Esophagus squamous epithelium (tissue), 5 donors: ENCODE results near the gene EYS. TPM values are rescaled to one million over a fixed set of nuclear protein-coding genes. Genes with fewer than 3 reads are reported as not detected.
"Not testable (repeated sequence)": the region's sequence is repeated elsewhere in the genome, so short reads cannot be mapped to it uniquely, and the experiment has no call there.

Experiments used
- DNase-seq: peaks from one replicate; lab custom pipeline; 2025; lab: John Stamatoyannopoulos, UW
- H3K27ac ChIP-seq, 4 donors: fragments of 200-600 bp; sonication (generic); one replicate each; pipeline ENCODE4 v1.5.1; 2016 to 2019; ENCODE audit warnings: mild to moderate bottlenecking in 1 of 4
- H3K27me3 ChIP-seq, 4 donors: fragments of 200-600 bp; sonication (generic); 1 replicate in 3 of 4; 2 replicates in 1 of 4; pipeline versions ENCODE4 v1.5.1 to v1.6.0; 2017 to 2021; ENCODE audit warnings: antibody characterized with exemption in 1 of 4
- H3K36me3 ChIP-seq, 3 donors: fragments of 200-600 bp; sonication (generic); one replicate each; pipeline ENCODE4 v1.5.1; 2016 to 2019
- H3K4me1 ChIP-seq, 3 donors: fragments of 200-600 bp; sonication (generic); one replicate each; pipeline ENCODE4 v1.5.1; 2017 to 2019
- H3K4me3 ChIP-seq, 4 donors: fragments of 200-600 bp; sonication (generic); 1 replicate in 3 of 4; 2 replicates in 1 of 4; pipeline ENCODE4 v1.5.1; 2016 to 2019; ENCODE audit warnings: mild to moderate bottlenecking in 2 of 4, moderate library complexity in 1 of 4
- H3K9me3 ChIP-seq, 3 donors: fragments of 200-600 bp; sonication (generic); one replicate each; pipeline ENCODE4 v1.5.1; 2016 to 2019
- CTCF ChIP-seq, 6 experiments: fragments of 450-650 bp in 4 of 6; fragments of 200-600 bp in 2 of 6; sonication (generic) in 2 of 6; IDR thresholded peaks; one replicate each; pipeline ENCODE4 v1.5.1; 2016 to 2019; ENCODE audit warnings: antibody characterized with exemption in 6 of 6, mild to moderate bottlenecking in 4 of 6, moderate library complexity in 4 of 6
- POLR2A ChIP-seq, 4 donors: fragments of 450-650 bp; IDR thresholded peaks; one replicate each; pipeline ENCODE4 v1.6.1; 2017; ENCODE audit warnings: antibody characterized with exemption in 4 of 4, mild to moderate bottlenecking in 4 of 4, moderate library complexity in 3 of 4
- WGBS, 2 donors: methylation state at CpG; one replicate each; pipeline ENCODE4 v1.1.5; 2018; 5-methylcytosine and 5-hydroxymethylcytosine counted together
- intact Hi-C: fragments of 100-400 bp; cut with DNase I; formaldehyde crosslinking; loops from one replicate; pipeline ENCODE4 v1.15.0; 2022
- total RNA-seq, 4 donors: library from RNA; depleted of rRNA; stranded (reverse); fragments of >200 nt; gene quantifications; one replicate each; pipeline ENCODE4 v1.1.0, GENCODE V29; 2016
- donor health status: DM: yes; HTN: yes; CAD: no.

Gene EYS
- total RNA-seq, 4 donors from 2014 or later: 0.87 TPM; not detected in 3

GRCh38 chr6:63888416-63888815 lies 1818.6 kb downstream of the EYS start:
- Histone ChIP-seq H3K9me3 (no peaks in the 10 kb centered on the region), H3K27me3 (no peaks in the 10 kb centered on the region), H3K27ac (no peak overlapping the region), H3K36me3 (no peaks in the 10 kb centered on the region), H3K4me3 (no peak overlapping the region), H3K4me1 (no peaks in the 10 kb centered on the region)
- no peak for DNase-seq
- no peak for TF ChIP-seq CTCF (IDR thresholded peaks at IDR 0.05)
- WGBS, 2 donors: 38 to 67% methylated on average over 3 to 4 of the region's 5 CpGs
- intact Hi-C loops: no loop called here

- DNase-seq, H3K36me3 ChIP-seq, intact Hi-C loops, H3K4me3 ChIP-seq, H3K9me3 ChIP-seq, H3K4me1 ChIP-seq, H3K27ac ChIP-seq, H3K27me3 ChIP-seq: not testable (repeated sequence)
- WGBS, 2 donors: 33% methylated on average over 1 of the region's 1 CpG; no CpG with 5 or more reads in 1 of the 2 donors
Observed at GRCh38 chr6:63887804-63888203, 1819.2 kb downstream of the EYS start.

GRCh38 chr6:63887002-63887751 lies 1819.8 kb downstream of the EYS start:
- H3K9me3 ChIP-seq: no peaks in the 10 kb centered on the region
- H3K4me3 ChIP-seq: no peak overlapping the region
- no peak for TF ChIP-seq POLR2A (IDR thresholded peaks at IDR 0.05)
- TF ChIP-seq CTCF (IDR thresholded peaks at IDR 0.05): no peak
- no peak overlapping the region for H3K27ac ChIP-seq
- H3K4me1 ChIP-seq: no peaks in the 10 kb centered on the region
- H3K36me3 ChIP-seq: no peaks in the 10 kb centered on the region
- WGBS, 2 donors: 20 to 49% methylated on average over 1 to 3 of the region's 5 CpGs
- intact Hi-C loops: no loop called here
- no peak for DNase-seq
- no peaks in the 10 kb centered on the region for H3K27me3 ChIP-seq

- H3K4me1 ChIP-seq: no peaks in the 10 kb centered on the region
- WGBS, 2 donors: 54 to 60% methylated on average over 3 of the region's 3 CpGs
- H3K27me3 ChIP-seq: no peaks in the 10 kb centered on the region
- TF ChIP-seq CTCF (IDR thresholded peaks at IDR 0.05): no peak
- H3K36me3 ChIP-seq: no peaks in the 10 kb centered on the region
- DNase-seq: no peak
- no peak overlapping the region for H3K27ac ChIP-seq
- intact Hi-C loops: no loop called here
- H3K4me3 ChIP-seq: no peak overlapping the region
- H3K9me3 ChIP-seq: no peaks in the 10 kb centered on the region
Observed at GRCh38 chr6:63886341-63886740, 1820.7 kb downstream of the EYS start.

- Histone ChIP-seq H3K36me3 (no peaks in the 10 kb centered on the region), H3K27ac (no peak overlapping the region), H3K27me3 (no peaks in the 10 kb centered on the region), H3K9me3 (peaks cover 0 to 3% (median 2%) of the 10 kb centered on the region in 3 donors), H3K4me3 (no peak overlapping the region), H3K4me1 (no peaks in the 10 kb centered on the region)
- no peak for DNase-seq
- 70 to 85% methylated on average over 6 of the region's 6 CpGs for WGBS, 2 donors
- intact Hi-C loops: no loop called here
- TF ChIP-seq POLR2A (IDR thresholded peaks at IDR 0.05) (no peak), CTCF (IDR thresholded peaks at IDR 0.05) (no peak)
Observed at GRCh38 chr6:63883597-63883996, 1823.4 kb downstream of the EYS start.
